MM.1S (cell line): ENCODE data around the gene TET1.

Experiments used
- CTCF ChIP-seq: fragments of 300-600 bp; sonication (generic); IDR thresholded peaks from 2 replicates; pipeline ENCODE4 v1.5.1; 2016; ENCODE audit warnings: antibody characterized with exemption, low read length, mixed read lengths
- EZH2 ChIP-seq: fragments of 300-600 bp; sonication (generic); optimal IDR thresholded peaks from 2 replicates; pipeline ENCODE3; 2017; ENCODE audit warnings: low read depth, mild to moderate bottlenecking, antibody characterized with exemption, low read length, mixed read lengths
- EZH2phosphoT487 ChIP-seq: fragments of 300-600 bp; sonication (generic); IDR thresholded peaks from 2 replicates; pipeline ENCODE4 v1.6.1; 2018; ENCODE audit warnings: antibody characterized with exemption, low read length

- TF ChIP-seq CTCF (no peak), EZH2 (no peak), EZH2phosphoT487 (no peak)
Measured at GRCh38 chr10:68668972-68669371, 108.8 kb downstream of the TET1 start.
